ENCODE results near the gene PPP1R12B.
"Not testable (repeated sequence)": the region's sequence is repeated elsewhere in the genome, so short reads cannot be mapped to it uniquely, and the experiment has no call there.

The PPP1R12B gene

GRCh38 chr1:202432338-202432737 is 83.8 kb downstream of the PPP1R12B start:
- DNase-seq (ENCODE audit: extremely low spot score, insufficient read length, low read depth); FAIRE-seq: not testable (repeated sequence)

- DNase-seq (ENCODE audit: extremely low spot score, insufficient read length, low read depth), result no peak
- FAIRE-seq, result no peak
Observed at GRCh38 chr1:202433155-202434043, 84.9 kb downstream of the PPP1R12B start.

- no peak for FAIRE-seq
- DNase-seq (ENCODE audit: extremely low spot score, insufficient read length, low read depth), result no peak
Observed at GRCh38 chr1:202434059-202434458, 85.6 kb downstream of the PPP1R12B start.

- no peak for DNase-seq (ENCODE audit: extremely low spot score, insufficient read length, low read depth)
- no peak for FAIRE-seq
Observed at GRCh38 chr1:202438393-202439174, 90.1 kb downstream of the PPP1R12B start.

GRCh38 chr1:202439308-202439707 is 90.8 kb downstream of the PPP1R12B start:
- no peak for DNase-seq (ENCODE audit: extremely low spot score, insufficient read length, low read depth)
- FAIRE-seq, result no peak

GRCh38 chr1:202448140-202448539 is 99.6 kb downstream of the PPP1R12B start:
- DNase-seq (ENCODE audit: extremely low spot score, insufficient read length, low read depth), result not testable (repeated sequence)
- peak; percentile 50 for FAIRE-seq

- DNase-seq (ENCODE audit: extremely low spot score, insufficient read length, low read depth); FAIRE-seq: not testable (repeated sequence)
Observed at GRCh38 chr1:202451641-202452040, 103.1 kb downstream of the PPP1R12B start.

GRCh38 chr1:202452508-202452907 is 104.0 kb downstream of the PPP1R12B start:
- DNase-seq (ENCODE audit: extremely low spot score, insufficient read length, low read depth) (no peak), FAIRE-seq (no peak)

GRCh38 chr1:202456372-202457169 is 108.1 kb downstream of the PPP1R12B start:
- not testable (repeated sequence) for FAIRE-seq; DNase-seq (ENCODE audit: extremely low spot score, insufficient read length, low read depth)

- not testable (repeated sequence) for FAIRE-seq; DNase-seq (ENCODE audit: extremely low spot score, insufficient read length, low read depth)
Observed at GRCh38 chr1:202458651-202459050, 110.2 kb downstream of the PPP1R12B start.

GRCh38 chr1:202459470-202460142 is 111.1 kb downstream of the PPP1R12B start:
- not testable (repeated sequence) for DNase-seq (ENCODE audit: extremely low spot score, insufficient read length, low read depth); FAIRE-seq

GRCh38 chr1:202460143-202460495 is 111.6 kb downstream of the PPP1R12B start:
- FAIRE-seq; DNase-seq (ENCODE audit: extremely low spot score, insufficient read length, low read depth): not testable (repeated sequence)

GRCh38 chr1:202462342-202463076 is 114.0 kb downstream of the PPP1R12B start:
- no peak for FAIRE-seq
- no peak for DNase-seq (ENCODE audit: extremely low spot score, insufficient read length, low read depth)

- FAIRE-seq, result peak; percentile 26
- DNase-seq (ENCODE audit: extremely low spot score, insufficient read length, low read depth), result not testable (repeated sequence)
Observed at GRCh38 chr1:202464153-202464742, 115.7 kb downstream of the PPP1R12B start.

- not testable (repeated sequence) for FAIRE-seq; DNase-seq (ENCODE audit: extremely low spot score, insufficient read length, low read depth)
Observed at GRCh38 chr1:202465644-202466270, 117.3 kb downstream of the PPP1R12B start.

- FAIRE-seq; DNase-seq (ENCODE audit: extremely low spot score, insufficient read length, low read depth): not testable (repeated sequence)
Observed at GRCh38 chr1:202466339-202466738, 117.8 kb downstream of the PPP1R12B start.

GRCh38 chr1:202467381-202467780 is 118.9 kb downstream of the PPP1R12B start:
- FAIRE-seq; DNase-seq (ENCODE audit: extremely low spot score, insufficient read length, low read depth): not testable (repeated sequence)

- not testable (repeated sequence) for DNase-seq (ENCODE audit: extremely low spot score, insufficient read length, low read depth); FAIRE-seq
Observed at GRCh38 chr1:202468695-202469094, 120.2 kb downstream of the PPP1R12B start.
